ENCODE results near the gene NINL.

NINL gene

GRCh38 chr20:25471020-25471419, 114.3 kb downstream of the NINL start:
- H3K4me3 Mint-ChIP-seq = no peak overlapping the region
- no peaks in the 10 kb centered on the region for H3K9me3 Mint-ChIP-seq
- no peaks in the 10 kb centered on the region for H3K27me3 Mint-ChIP-seq
- H3K36me3 Mint-ChIP-seq (ENCODE audit: low read depth) = no peaks in the 10 kb centered on the region
- H3K27ac Mint-ChIP-seq = no peak overlapping the region
- H3K4me1 Mint-ChIP-seq (ENCODE audit: low read depth) = no peaks in the 10 kb centered on the region

- H3K27me3 Mint-ChIP-seq = no peaks in the 10 kb centered on the region
- H3K27ac Mint-ChIP-seq = no peak overlapping the region
- no peak overlapping the region for H3K4me3 Mint-ChIP-seq
- no peaks in the 10 kb centered on the region for H3K9me3 Mint-ChIP-seq
- H3K4me1 Mint-ChIP-seq (ENCODE audit: low read depth) = no peaks in the 10 kb centered on the region
- H3K36me3 Mint-ChIP-seq (ENCODE audit: low read depth) = no peaks in the 10 kb centered on the region
Observed at GRCh38 chr20:25470045-25470444, 115.3 kb downstream of the NINL start.

DNA sequence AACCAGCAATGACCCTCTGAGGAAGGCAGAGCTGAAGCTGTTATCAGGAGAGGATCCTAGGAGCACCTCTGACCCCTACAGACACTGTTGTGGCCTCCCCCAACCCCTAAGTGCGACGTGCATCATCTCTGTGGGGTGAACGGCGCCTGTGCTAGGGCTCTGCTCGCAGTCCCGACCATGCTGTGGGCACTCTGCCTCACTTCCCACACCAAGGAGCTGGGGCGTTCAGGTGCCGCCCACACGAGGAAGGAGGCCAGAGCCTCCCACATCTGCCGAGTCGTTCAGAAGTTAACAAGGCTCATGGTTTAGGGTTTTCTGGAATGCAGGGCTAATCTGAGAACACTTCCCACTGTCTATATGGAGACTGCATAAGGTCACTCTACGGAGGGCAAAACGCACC, 115.8 kb downstream of the NINL start:
- H3K9me3 Mint-ChIP-seq = no peaks in the 10 kb centered on the region

GRCh38 chr20:25468126-25469075, 116.9 kb downstream of the NINL start:
- Mint-ChIP-seq H3K4me1 (ENCODE audit: low read depth) (no peaks in the 10 kb centered on the region), H3K9me3 (no peaks in the 10 kb centered on the region), H3K27me3 (no peaks in the 10 kb centered on the region), H3K4me3 (no peak overlapping the region), H3K36me3 (ENCODE audit: low read depth) (no peaks in the 10 kb centered on the region), H3K27ac (no peak overlapping the region)

More for the DNA sequence above, 115.8 kb downstream of the NINL start:
- H3K27ac Mint-ChIP-seq = no peak overlapping the region
- H3K4me1 Mint-ChIP-seq (ENCODE audit: low read depth) = no peaks in the 10 kb centered on the region
- H3K27me3 Mint-ChIP-seq = no peaks in the 10 kb centered on the region
- no peak overlapping the region for H3K4me3 Mint-ChIP-seq
- no peaks in the 10 kb centered on the region for H3K36me3 Mint-ChIP-seq (ENCODE audit: low read depth)

- H3K27me3 Mint-ChIP-seq = no peaks in the 10 kb centered on the region
- no peaks in the 10 kb centered on the region for H3K9me3 Mint-ChIP-seq
- no peaks in the 10 kb centered on the region for H3K4me1 Mint-ChIP-seq (ENCODE audit: low read depth)
- H3K4me3 Mint-ChIP-seq = no peak overlapping the region
- H3K27ac Mint-ChIP-seq = no peak overlapping the region
- no peaks in the 10 kb centered on the region for H3K36me3 Mint-ChIP-seq (ENCODE audit: low read depth)
Observed at GRCh38 chr20:25467441-25467840, 117.9 kb downstream of the NINL start.

DNA sequence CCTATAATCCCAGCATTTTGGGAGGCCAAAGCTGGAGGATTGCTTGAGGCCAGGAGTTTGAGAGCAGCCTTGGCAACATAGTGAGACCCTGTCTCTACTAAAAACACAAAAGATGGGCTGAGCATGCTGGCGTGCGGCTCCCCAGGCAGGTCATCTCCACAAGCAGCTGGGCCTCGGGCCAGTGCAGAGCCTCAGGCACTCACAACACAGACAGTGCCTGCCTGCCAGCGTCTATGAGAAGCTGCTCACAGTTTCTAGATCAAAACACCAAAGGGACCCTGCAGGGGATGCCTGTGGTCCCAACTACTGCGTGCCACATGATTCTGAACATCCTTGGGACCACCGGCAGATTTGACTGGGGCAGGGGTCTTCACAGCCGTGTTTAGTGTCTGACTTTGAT, 118.5 kb downstream of the NINL start:
- H3K4me3 Mint-ChIP-seq = no peak overlapping the region
- no peak overlapping the region for H3K27ac Mint-ChIP-seq
- H3K27me3 Mint-ChIP-seq = no peaks in the 10 kb centered on the region
- no peaks in the 10 kb centered on the region for H3K36me3 Mint-ChIP-seq (ENCODE audit: low read depth)
- H3K4me1 Mint-ChIP-seq (ENCODE audit: low read depth) = no peaks in the 10 kb centered on the region
- no peaks in the 10 kb centered on the region for H3K9me3 Mint-ChIP-seq

DNA sequence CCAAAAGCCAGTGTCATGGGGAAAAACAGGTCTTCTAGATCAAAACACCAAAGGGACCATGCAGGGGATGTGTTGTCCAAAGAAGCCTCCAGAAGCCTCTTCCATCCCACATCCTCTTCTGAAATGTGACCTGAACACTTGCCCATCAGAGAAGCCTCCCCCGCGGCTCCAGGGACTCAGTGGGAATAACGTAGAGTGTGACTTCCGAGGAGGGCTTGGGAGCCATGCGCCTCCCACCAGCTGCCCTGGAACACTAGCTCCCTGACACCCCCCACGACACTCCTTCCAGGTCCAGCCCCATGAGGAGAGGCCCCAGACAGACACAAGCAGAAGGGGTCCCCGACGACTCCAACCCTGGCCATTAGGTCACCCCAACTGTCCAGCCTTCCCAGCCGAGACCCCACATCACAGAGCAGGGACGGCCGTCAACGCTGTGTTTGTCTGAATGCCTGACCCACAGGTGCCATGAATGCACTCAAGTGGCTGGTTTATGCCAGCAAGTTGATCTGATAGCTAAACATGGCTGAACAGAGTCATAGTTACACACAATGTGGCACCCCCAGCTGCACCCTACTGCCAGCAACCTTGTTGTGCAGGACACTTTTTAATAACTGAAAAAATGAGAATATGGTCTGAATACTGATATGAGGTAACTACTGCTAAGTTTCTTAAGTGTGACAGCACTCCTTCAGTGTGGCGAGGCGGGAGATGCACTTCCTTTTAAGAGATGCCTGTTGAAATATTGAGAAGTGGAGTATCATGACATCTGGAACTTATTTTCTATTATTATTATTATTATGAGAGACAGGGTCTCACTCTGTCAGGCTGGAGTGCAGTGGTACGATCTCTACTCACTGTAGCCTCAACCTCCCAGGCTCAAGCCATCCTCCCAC, 119.8 kb downstream of the NINL start:
- Mint-ChIP-seq H3K4me3 (no peak overlapping the region), H3K27ac (no peak overlapping the region), H3K36me3 (ENCODE audit: low read depth) (no peaks in the 10 kb centered on the region), H3K27me3 (no peaks in the 10 kb centered on the region), H3K9me3 (no peaks in the 10 kb centered on the region), H3K4me1 (ENCODE audit: low read depth) (no peaks in the 10 kb centered on the region)

DNA sequence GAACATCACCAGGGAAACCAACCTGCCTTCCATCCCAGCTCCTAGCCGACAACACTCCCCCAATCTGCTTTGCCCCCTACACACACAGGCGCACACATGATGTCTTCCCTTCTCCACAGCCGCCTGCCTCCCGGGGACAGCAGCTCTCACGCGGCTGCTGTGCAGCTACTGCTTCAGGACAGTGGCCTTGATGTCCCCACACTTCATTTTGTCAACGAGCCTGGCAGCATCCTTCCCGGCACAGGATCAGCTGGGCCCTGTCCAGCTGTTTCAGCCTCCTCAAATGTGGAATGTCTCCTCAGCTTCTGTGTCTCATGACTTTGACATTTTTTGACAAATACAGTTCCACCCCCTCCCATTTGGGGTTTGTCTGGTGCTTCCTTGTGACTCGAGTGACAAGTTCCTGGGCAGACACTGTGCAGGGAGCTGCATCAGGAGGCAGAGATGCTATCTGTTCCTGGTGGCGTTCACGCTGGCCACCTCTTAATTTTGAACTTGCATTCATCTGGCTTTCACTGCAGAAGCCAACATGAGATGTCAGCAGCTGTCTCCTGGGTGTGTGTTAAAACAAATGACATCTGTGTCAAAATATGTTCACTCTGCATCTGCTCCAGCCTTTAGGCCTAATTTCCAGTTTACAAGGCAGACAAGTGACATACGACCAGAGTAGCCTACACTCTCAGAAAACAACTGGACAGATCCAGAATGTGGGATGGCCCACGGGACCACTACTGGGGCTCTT, 120.7 kb downstream of the NINL start:
- Mint-ChIP-seq H3K4me1 (ENCODE audit: low read depth) (no peaks in the 10 kb centered on the region), H3K9me3 (no peaks in the 10 kb centered on the region)

DNA sequence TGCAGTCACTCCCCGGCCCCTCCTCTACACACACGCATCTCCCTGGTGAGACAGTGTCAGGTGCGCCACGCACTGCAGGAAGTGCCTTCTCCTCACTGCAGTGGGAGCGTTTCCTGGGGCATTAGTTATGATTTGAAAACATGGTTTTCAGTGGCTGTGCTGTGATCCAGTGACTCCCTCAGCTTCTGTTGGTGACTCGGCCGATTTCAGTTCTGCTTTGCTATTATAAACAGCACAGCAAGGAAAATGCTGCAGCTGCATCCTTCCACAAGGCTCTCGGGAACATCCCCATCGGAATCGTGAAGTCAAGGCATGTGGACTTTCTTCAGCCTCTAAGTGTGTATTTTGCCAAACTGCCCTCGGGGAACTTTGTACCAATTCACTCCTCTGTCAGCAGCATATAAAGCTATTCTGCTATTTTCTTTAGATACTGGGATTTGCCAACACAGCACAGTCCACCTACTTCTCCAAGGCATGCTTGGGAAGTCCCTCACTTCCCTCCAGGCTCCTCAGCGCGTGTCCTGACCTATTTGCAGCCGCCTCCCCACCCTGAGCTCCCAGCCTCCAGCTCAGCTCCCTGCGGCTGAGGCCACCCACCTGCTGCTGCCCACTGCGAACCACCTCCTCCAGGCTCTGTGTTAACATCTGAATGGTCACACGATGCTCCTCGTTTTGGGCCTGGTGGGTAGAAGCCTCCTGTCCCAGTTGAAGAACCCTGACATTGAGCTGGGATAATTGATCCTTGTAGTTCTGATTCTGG, 123.4 kb downstream of the NINL start:
- no peak overlapping the region for H3K4me3 Mint-ChIP-seq
- no peaks in the 10 kb centered on the region for H3K36me3 Mint-ChIP-seq (ENCODE audit: low read depth)

More for the DNA sequence above, 120.7 kb downstream of the NINL start:
- Mint-ChIP-seq H3K27ac (no peak overlapping the region), H3K36me3 (ENCODE audit: low read depth) (no peaks in the 10 kb centered on the region), H3K4me3 (no peak overlapping the region), H3K27me3 (no peaks in the 10 kb centered on the region)

DNA sequence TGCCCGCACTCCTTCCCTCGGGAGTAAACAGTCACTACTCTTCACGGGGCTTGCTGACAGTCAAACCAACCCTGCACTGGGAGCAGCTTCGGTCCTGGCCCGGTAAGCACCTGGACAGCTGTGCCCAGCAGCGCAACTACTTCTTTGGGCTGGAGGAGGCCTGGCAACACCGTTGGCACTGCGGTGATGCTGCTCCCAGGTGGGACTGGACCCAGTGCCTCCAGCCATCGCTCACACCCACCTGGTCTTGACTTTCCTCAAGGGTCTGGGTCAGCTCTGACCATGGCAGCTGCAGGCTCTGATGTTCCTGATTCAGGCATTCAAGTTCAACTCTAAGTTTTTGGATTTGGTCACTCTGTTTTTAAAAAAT, 124.1 kb downstream of the NINL start:
- Mint-ChIP-seq H3K36me3 (ENCODE audit: low read depth) (no peaks in the 10 kb centered on the region), H3K27me3 (no peaks in the 10 kb centered on the region), H3K9me3 (no peaks in the 10 kb centered on the region), H3K27ac (no peak overlapping the region), H3K4me3 (no peak overlapping the region), H3K4me1 (ENCODE audit: low read depth) (no peaks in the 10 kb centered on the region)

More for the DNA sequence above, 123.4 kb downstream of the NINL start:
- Mint-ChIP-seq H3K4me1 (ENCODE audit: low read depth) (no peaks in the 10 kb centered on the region), H3K27ac (no peak overlapping the region), H3K27me3 (no peaks in the 10 kb centered on the region), H3K9me3 (no peaks in the 10 kb centered on the region)

GRCh38 chr20:25460566-25461280, 124.6 kb downstream of the NINL start:
- H3K4me3 Mint-ChIP-seq = no peak overlapping the region
- no peaks in the 10 kb centered on the region for H3K36me3 Mint-ChIP-seq (ENCODE audit: low read depth)
- no peak overlapping the region for H3K27ac Mint-ChIP-seq
- H3K27me3 Mint-ChIP-seq = no peaks in the 10 kb centered on the region
- H3K4me1 Mint-ChIP-seq (ENCODE audit: low read depth) = no peaks in the 10 kb centered on the region
- H3K9me3 Mint-ChIP-seq = no peaks in the 10 kb centered on the region

GRCh38 chr20:25459916-25460535, 125.3 kb downstream of the NINL start:
- Mint-ChIP-seq H3K4me3 (no peak overlapping the region), H3K4me1 (ENCODE audit: low read depth) (no peaks in the 10 kb centered on the region), H3K9me3 (no peaks in the 10 kb centered on the region), H3K36me3 (ENCODE audit: low read depth) (no peaks in the 10 kb centered on the region), H3K27me3 (no peaks in the 10 kb centered on the region), H3K27ac (no peak overlapping the region)

- no peak overlapping the region for H3K27ac Mint-ChIP-seq
- no peaks in the 10 kb centered on the region for H3K27me3 Mint-ChIP-seq
- H3K4me3 Mint-ChIP-seq = no peak overlapping the region
- H3K4me1 Mint-ChIP-seq (ENCODE audit: low read depth) = no peaks in the 10 kb centered on the region
- H3K36me3 Mint-ChIP-seq (ENCODE audit: low read depth) = no peaks in the 10 kb centered on the region
- H3K9me3 Mint-ChIP-seq = no peaks in the 10 kb centered on the region
Observed at GRCh38 chr20:25459111-25459830, 126.1 kb downstream of the NINL start.

Measured in stimulated activated naive CD8-positive, alpha-beta T cell treated with anti-CD3 and anti-CD28 coated beads, Interleukin-15, Interleukin-2, amounts not matched to agents 100 ng/mL and 50 ng/mL, for 24 hours (primary cell).